GM12878 (cell line): ENCODE results near the gene KREMEN2. TPM values are rescaled to one million over a fixed set of nuclear protein-coding genes. Genes with fewer than 3 reads are reported as not detected.

Source experiments
- ATF7 ChIP-seq: fragments of 450-650 bp; IDR thresholded peaks from 2 replicates; pipeline ENCODE4 v1.6.1; 2016; ENCODE audit warnings: low read depth, mild to moderate bottlenecking
- BRCA1 ChIP-seq: IDR thresholded peaks from 2 replicates; pipeline ENCODE4 v1.6.1; 2011; ENCODE audit warnings: low read depth, low read length, improper control_type of control experiment
- CBX3 ChIP-seq: fragments of 200-600 bp; sonication (generic); IDR thresholded peaks from 2 replicates; pipeline ENCODE4 v1.6.1; 2016; ENCODE audit warnings: low read depth, borderline replicate concordance
- CHD4 ChIP-seq: fragments of 200-600 bp; sonication (generic); IDR thresholded peaks from 2 replicates; pipeline ENCODE4 v1.6.1; 2016; ENCODE audit warnings: mild to moderate bottlenecking
- FOS ChIP-seq: IDR thresholded peaks from 3 replicates; pipeline ENCODE4 v1.6.1; 2011; ENCODE audit warnings: borderline replicate concordance; ENCODE audit not compliant: insufficient read length; ENCODE audit errors: extremely low read depth
- FOXK2 ChIP-seq: fragments of 450-650 bp; IDR thresholded peaks from 2 replicates; pipeline ENCODE4 v1.6.1; 2017; ENCODE audit warnings: mild to moderate bottlenecking, moderate library complexity
- FOXM1 ChIP-seq: IDR thresholded peaks from 2 replicates; pipeline ENCODE4 v1.6.1; 2012; ENCODE audit warnings: low read depth, mild to moderate bottlenecking, inconsistent platforms, low read length, moderate library complexity
- MEF2A ChIP-seq: IDR thresholded peaks from 2 replicates; pipeline ENCODE4 v1.6.1; 2011; ENCODE audit warnings: low read depth, mild to moderate bottlenecking, low read length, moderate library complexity; ENCODE audit not compliant: insufficient read depth
- MYB ChIP-seq: fragments of 150-350 bp; IDR thresholded peaks from 2 replicates; pipeline ENCODE4 v1.6.1; 2014; ENCODE audit warnings: mild to moderate bottlenecking, low read depth, low read length, borderline replicate concordance
- MYC ChIP-seq: IDR thresholded peaks from 2 replicates; pipeline ENCODE4 v1.6.1; 2011; ENCODE audit warnings: mild to moderate bottlenecking, low read length, moderate library complexity, inconsistent platforms; ENCODE audit not compliant: insufficient read depth, insufficient replicate concordance, insufficient read length, severe bottlenecking
- NR2C1 ChIP-seq: fragments of 450-650 bp; IDR thresholded peaks from 2 replicates; pipeline ENCODE4 v1.6.1; 2017; ENCODE audit warnings: antibody characterized with exemption, mild to moderate bottlenecking, moderate library complexity
- POLR2A ChIP-seq: IDR thresholded peaks from 2 replicates; pipeline ENCODE4 v1.6.1; 2011; ENCODE audit warnings: low read depth, mild to moderate bottlenecking, low read length
- RBBP5 ChIP-seq: fragments of 200-600 bp; sonication (generic); conservative IDR thresholded peaks from 2 replicates; pipeline ENCODE4 v1.6.1; 2016
- SIN3A ChIP-seq: IDR thresholded peaks from 2 replicates; pipeline ENCODE4 v1.6.1; 2012; ENCODE audit warnings: low read depth, low read length, improper control_type of control experiment
- SMAD1 ChIP-seq: fragments of 450-650 bp; IDR thresholded peaks from 2 replicates; pipeline ENCODE4 v1.6.1; 2018; ENCODE audit warnings: mild to moderate bottlenecking, low read depth; ENCODE audit not compliant: partially characterized antibody
- ZNF24 ChIP-seq: fragments of 450-650 bp; IDR thresholded peaks from 2 replicates; pipeline ENCODE4 v1.6.1; 2017; ENCODE audit warnings: antibody characterized with exemption, mild to moderate bottlenecking
- polyA plus RNA-seq, 11 experiments: library from polyadenylated mRNA; depleted of rRNA in 4 of 11; unstranded in 6 of 11; stranded (reverse) in 5 of 11; fragments of >200 nt; fragmentation: Nextera tagmentation in 4 of 11; fragmentation: Illumina TruSeq in 1 of 11; extraction: Ambion mirVana in 4 of 11; extraction: Trizol in 1 of 11; gene quantifications; 1 replicate in 1 of 11; 2 replicates in 10 of 11; pipeline versions ENCODE4 v1.2.1 to v1.2.3, GENCODE V29; 2011 to 2016; ENCODE audit warnings: inconsistent platforms in 2 of 11, missing spikeins in 2 of 11, low read depth in 1 of 11
- total RNA-seq, 4 experiments: library from RNA; depleted of rRNA in 3 of 4; stranded (reverse); fragments of >200 nt in 3 of 4; fragmentation: Illumina TruSeq in 1 of 4; extraction: Trizol in 1 of 4; gene quantifications; 2 replicates each; pipeline versions ENCODE4 v1.2.1 to v1.2.3, GENCODE V29; 2013 to 2021
- TF ChIP-seq, protein P1 (sequence below): fragments of 450-650 bp; IDR thresholded peaks from 2 replicates; pipeline ENCODE4 v1.6.1; 2017; ENCODE audit warnings: mild to moderate bottlenecking, moderate library complexity
- TF ChIP-seq, protein P2 (sequence below): IDR thresholded peaks from 2 replicates; pipeline ENCODE4 v1.6.1; 2012; ENCODE audit warnings: mild to moderate bottlenecking, low read depth, low read length
- TF ChIP-seq, protein P3 (sequence below): fragments of 450-650 bp; IDR thresholded peaks from 2 replicates; pipeline ENCODE4 v1.6.1; 2016; ENCODE audit warnings: mild to moderate bottlenecking
- TF ChIP-seq, protein P4 (sequence below): fragments of 450-650 bp; IDR thresholded peaks from 2 replicates; pipeline ENCODE4 v1.6.1; 2018; ENCODE audit warnings: mild to moderate bottlenecking, low read depth, moderate library complexity; ENCODE audit not compliant: partially characterized antibody

The KREMEN2 gene
- total and polyA plus RNA-seq, 10 of the 15 experiments (the other 5 are each of a cell fraction or from before 2014, with no cell fraction given): 0.06 to 3.7 (median 0.83) TPM; not detected in 2

DNA sequence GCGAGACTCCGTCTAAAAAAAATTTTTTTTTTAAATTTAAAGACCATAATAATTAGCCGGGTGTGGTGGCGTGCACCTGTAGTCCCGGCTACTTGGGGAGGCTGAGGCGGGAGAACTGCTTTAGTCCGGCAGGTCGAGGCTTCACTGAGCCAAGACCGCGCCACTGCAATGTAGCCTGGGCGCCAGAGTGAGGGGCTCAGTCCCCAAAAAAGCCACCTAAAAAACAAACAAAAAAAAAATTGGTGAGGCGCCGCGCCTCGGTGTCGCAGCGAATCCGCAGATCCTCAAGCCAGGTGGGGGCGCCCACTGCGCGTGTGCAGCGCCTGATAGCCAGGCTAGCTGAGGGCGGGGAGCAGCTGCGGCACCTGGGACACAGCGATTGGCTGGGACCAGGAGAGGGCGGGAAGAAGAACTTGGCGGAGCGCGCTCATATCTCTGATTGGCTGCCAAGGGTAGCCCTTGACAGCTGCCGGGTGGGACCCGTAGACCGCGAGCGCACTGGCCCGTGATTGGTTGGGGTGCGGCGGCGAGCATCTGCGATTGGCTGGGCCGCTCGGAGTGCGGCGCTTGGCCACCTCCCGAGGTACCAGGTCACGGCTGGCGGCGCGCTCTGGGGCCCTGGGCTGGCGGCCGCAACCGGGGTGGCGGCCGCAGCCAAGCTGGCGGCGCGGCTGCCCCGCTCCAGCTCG is 39.7 kb downstream of the KREMEN2 start (continued):
- no peak for TF ChIP-seq SMAD1
- no peak for TF ChIP-seq ZNF24
- TF ChIP-seq, protein P1, sequence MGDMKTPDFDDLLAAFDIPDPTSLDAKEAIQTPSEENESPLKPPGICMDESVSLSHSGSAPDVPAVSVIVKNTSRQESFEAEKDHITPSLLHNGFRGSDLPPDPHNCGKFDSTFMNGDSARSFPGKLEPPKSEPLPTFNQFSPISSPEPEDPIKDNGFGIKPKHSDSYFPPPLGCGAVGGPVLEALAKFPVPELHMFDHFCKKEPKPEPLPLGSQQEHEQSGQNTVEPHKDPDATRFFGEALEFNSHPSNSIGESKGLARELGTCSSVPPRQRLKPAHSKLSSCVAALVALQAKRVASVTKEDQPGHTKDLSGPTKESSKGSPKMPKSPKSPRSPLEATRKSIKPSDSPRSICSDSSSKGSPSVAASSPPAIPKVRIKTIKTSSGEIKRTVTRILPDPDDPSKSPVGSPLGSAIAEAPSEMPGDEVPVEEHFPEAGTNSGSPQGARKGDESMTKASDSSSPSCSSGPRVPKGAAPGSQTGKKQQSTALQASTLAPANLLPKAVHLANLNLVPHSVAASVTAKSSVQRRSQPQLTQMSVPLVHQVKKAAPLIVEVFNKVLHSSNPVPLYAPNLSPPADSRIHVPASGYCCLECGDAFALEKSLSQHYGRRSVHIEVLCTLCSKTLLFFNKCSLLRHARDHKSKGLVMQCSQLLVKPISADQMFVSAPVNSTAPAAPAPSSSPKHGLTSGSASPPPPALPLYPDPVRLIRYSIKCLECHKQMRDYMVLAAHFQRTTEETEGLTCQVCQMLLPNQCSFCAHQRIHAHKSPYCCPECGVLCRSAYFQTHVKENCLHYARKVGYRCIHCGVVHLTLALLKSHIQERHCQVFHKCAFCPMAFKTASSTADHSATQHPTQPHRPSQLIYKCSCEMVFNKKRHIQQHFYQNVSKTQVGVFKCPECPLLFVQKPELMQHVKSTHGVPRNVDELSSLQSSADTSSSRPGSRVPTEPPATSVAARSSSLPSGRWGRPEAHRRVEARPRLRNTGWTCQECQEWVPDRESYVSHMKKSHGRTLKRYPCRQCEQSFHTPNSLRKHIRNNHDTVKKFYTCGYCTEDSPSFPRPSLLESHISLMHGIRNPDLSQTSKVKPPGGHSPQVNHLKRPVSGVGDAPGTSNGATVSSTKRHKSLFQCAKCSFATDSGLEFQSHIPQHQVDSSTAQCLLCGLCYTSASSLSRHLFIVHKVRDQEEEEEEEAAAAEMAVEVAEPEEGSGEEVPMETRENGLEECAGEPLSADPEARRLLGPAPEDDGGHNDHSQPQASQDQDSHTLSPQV: no peak
- peak; percentile 60; the same call in 1 of the 2 replicates for TF ChIP-seq SIN3A
- no peak for TF ChIP-seq RBBP5
- no peak for TF ChIP-seq MYB
- TF ChIP-seq FOXK2: no peak
- no peak for TF ChIP-seq MEF2A
- no peak for TF ChIP-seq BRCA1
- TF ChIP-seq, protein P2, sequence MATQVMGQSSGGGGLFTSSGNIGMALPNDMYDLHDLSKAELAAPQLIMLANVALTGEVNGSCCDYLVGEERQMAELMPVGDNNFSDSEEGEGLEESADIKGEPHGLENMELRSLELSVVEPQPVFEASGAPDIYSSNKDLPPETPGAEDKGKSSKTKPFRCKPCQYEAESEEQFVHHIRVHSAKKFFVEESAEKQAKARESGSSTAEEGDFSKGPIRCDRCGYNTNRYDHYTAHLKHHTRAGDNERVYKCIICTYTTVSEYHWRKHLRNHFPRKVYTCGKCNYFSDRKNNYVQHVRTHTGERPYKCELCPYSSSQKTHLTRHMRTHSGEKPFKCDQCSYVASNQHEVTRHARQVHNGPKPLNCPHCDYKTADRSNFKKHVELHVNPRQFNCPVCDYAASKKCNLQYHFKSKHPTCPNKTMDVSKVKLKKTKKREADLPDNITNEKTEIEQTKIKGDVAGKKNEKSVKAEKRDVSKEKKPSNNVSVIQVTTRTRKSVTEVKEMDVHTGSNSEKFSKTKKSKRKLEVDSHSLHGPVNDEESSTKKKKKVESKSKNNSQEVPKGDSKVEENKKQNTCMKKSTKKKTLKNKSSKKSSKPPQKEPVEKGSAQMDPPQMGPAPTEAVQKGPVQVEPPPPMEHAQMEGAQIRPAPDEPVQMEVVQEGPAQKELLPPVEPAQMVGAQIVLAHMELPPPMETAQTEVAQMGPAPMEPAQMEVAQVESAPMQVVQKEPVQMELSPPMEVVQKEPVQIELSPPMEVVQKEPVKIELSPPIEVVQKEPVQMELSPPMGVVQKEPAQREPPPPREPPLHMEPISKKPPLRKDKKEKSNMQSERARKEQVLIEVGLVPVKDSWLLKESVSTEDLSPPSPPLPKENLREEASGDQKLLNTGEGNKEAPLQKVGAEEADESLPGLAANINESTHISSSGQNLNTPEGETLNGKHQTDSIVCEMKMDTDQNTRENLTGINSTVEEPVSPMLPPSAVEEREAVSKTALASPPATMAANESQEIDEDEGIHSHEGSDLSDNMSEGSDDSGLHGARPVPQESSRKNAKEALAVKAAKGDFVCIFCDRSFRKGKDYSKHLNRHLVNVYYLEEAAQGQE: no peak
- no peak for TF ChIP-seq POLR2A
- TF ChIP-seq FOXM1: no peak
- no peak for TF ChIP-seq CBX3
- no peak for TF ChIP-seq CHD4
- TF ChIP-seq ATF7: no peak
- TF ChIP-seq FOS: peak; percentile 84
- TF ChIP-seq, protein P3, sequence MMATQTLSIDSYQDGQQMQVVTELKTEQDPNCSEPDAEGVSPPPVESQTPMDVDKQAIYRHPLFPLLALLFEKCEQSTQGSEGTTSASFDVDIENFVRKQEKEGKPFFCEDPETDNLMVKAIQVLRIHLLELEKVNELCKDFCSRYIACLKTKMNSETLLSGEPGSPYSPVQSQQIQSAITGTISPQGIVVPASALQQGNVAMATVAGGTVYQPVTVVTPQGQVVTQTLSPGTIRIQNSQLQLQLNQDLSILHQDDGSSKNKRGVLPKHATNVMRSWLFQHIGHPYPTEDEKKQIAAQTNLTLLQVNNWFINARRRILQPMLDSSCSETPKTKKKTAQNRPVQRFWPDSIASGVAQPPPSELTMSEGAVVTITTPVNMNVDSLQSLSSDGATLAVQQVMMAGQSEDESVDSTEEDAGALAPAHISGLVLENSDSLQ: peak; percentile 97
- no peak for TF ChIP-seq NR2C1
- TF ChIP-seq MYC: no peak
- TF ChIP-seq, protein P4, sequence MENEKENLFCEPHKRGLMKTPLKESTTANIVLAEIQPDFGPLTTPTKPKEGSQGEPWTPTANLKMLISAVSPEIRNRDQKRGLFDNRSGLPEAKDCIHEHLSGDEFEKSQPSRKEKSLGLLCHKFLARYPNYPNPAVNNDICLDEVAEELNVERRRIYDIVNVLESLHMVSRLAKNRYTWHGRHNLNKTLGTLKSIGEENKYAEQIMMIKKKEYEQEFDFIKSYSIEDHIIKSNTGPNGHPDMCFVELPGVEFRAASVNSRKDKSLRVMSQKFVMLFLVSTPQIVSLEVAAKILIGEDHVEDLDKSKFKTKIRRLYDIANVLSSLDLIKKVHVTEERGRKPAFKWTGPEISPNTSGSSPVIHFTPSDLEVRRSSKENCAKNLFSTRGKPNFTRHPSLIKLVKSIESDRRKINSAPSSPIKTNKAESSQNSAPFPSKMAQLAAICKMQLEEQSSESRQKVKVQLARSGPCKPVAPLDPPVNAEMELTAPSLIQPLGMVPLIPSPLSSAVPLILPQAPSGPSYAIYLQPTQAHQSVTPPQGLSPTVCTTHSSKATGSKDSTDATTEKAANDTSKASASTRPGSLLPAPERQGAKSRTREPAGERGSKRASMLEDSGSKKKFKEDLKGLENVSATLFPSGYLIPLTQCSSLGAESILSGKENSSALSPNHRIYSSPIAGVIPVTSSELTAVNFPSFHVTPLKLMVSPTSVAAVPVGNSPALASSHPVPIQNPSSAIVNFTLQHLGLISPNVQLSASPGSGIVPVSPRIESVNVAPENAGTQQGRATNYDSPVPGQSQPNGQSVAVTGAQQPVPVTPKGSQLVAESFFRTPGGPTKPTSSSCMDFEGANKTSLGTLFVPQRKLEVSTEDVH: no peak
